Measurements from ENCODE around the gene SH3BGRL2. TPM values are rescaled to one million over a fixed set of nuclear protein-coding genes. Genes with fewer than 3 reads are reported as not detected.

SH3BGRL2 gene
- total RNA-seq, 1 donor from 2014 or later: 0.11 TPM

DNA sequence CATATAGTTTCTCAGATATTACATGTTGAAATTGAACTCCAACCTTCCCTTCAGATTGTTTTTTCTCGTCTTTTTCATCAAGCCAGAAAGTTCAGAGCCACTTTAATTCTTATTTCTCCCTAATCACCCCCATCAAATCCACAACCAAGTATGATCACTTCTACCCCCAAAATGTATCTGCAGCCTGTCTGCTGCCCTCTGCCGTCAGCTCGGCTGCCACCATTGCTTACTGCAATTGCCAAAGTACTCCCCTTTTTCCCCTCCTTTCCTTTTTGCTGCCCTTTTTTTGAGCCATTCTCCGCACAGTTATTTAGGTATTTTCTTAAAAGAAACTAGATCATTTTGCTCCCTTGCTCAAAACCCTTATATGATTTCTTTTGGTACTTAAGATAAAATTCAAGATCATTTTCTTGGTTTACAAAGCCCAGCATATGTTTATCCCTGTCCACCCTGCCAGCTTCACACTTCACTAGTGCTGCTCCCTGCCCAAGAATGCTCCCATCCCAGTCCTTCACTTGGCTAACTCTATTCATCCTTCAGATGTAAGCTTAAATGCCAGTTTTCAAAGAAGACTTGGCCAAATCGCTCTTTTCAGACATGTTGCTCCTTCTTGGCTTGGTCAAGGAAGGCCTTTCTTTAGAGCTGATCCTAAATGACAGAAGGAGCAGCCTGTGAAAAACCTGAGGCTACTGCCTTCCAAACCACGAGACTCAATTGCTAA is 63.7 kb downstream of the SH3BGRL2 start:
- intact Hi-C loops (cut with micrococcal nuclease): no loop called here

DNA sequence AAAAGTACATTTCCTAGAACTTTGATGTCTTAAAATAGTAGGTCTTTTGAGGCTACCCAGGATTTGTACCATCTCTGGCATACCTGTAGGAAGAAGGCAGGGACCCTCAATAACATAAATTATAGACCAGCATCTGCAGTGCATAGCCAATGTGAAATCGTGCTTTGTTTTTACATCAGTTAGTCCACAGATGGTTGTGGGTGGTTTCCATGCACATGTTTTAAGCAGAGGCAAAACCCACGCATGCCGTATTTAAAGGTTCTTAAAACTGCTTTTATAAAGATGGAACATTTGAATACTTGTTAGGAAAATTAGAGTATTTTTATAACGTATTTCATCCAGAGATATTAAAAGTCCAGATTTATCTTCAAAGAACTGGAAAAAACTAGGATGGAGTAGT is 66.3 kb downstream of the SH3BGRL2 start:
- intact Hi-C loops (cut with micrococcal nuclease): no loop called here

DNA sequence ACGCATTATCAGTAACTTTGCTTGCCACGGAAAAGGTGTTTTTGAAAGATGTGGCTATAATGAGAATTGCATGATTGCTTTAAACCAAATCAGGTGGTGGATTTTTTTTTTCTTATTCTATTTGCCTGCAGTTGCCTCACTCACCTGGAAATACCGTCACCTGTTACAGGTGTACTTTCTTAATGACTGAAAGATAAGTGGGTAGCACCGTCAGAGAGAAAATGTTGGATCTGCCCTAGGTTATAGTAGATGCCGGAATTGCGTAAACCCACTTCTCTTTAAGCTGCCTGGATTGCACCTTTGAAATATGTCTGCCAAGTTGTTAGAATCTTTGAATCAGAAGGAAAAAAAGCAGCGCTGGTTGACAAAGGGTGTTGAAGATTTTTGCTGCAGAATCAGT is 68.5 kb downstream of the SH3BGRL2 start:
- intact Hi-C loops (cut with micrococcal nuclease): no loop called here

DNA sequence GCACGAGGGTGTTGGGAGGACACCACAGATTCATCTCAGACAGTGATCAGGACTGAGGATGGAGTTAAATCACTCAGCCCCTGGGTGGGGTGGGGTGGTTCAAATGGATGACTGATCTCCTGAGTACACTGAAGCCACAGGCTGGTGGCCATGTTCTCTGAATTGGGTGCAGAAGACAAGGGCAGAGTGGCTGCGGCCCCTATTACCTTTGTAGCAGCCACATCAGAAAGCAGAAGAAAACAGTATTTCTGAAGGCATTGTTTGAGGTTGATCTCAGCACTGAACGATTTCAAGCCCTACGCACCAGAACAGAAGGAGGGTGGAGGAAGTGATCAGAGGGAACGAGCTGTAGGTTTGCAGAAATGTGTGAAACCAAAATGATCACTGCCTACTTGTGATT is 71.6 kb downstream of the SH3BGRL2 start:
- intact Hi-C loops (cut with micrococcal nuclease): no loop called here

DNA sequence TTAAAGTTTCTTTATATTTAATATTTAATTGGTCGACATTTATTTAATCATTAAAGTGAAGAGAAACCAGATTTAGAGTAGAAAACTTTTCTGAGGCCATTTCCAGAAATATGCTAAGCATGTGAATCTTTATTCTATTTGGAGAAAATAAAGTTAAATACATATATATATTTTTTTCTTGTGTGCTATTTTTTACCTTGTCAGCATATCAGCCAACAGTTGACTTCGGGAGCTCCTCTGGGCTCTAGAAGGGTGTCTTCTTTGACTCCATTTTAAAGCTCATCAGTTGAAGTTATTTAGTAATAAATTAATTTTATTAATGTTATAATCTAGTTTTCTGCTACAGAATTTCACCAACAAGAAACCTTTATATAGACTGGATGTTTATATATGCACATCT is 73.1 kb downstream of the SH3BGRL2 start:
- intact Hi-C loops (cut with micrococcal nuclease): no loop called here

DNA sequence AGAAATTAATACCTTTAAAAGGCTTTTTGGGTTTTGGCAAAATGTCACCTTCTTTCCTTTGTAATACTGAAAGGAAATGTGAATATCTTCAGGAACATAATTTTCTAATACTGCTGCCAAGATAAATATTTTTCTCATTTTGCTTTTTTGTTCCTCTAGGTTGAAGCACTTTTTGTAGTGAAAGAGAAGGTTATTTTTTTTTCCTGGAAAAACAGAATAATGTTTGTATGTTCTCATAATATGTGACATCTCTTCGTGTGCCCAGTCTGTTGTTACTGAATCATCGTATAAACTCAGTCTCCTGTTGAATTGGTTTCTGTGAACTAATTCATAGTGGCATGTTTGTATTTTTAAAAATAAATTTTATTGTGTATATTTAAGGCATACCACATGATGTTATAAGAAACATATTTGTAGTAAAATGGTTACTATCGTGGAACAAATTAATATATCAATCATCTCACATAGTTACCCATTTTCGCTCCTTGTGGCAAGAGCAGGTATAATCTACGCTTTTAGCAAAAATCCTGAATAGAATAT is 74.4 kb downstream of the SH3BGRL2 start:
- intact Hi-C loops (cut with micrococcal nuclease): no loop called here

DNA sequence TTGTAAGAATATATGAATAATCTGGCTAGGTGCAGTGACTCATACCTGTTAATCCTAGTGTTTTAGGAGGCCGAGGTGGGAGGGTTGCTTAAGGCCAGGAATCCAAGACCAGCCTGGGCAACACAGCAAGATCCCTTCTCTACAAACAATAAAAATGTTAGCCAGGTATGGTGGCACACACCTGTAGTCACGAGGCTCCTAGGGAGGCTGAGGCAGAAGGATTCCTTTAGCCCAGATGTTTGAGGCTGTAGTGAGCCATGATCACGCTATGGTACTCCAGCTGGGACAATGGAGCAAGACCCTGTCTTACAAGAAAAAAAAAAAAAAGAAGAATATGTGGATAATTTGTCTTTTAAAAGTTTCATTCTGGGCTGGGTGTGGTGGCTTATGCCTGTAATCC is 75.4 kb downstream of the SH3BGRL2 start:
- intact Hi-C loops (cut with micrococcal nuclease): no loop called here

DNA sequence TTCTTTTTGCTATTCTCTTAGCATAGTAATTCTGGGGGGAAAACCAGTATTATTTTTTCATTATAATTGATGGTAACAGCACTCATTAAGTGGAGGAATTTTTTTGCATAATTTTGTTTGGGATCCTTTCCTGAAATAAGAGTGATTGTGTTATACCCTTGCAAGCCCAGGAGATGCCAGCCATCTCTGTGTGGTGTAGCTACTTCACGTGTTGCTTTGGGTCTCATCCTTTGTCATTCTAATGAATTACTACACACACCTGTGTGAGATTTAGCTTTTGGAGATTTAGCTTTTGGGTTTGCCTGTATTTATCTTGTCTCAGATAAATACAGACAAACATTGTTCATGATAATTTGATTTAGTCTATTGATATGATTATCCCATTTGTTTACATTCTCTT is 76.5 kb downstream of the SH3BGRL2 start:
- intact Hi-C loops (cut with micrococcal nuclease): no loop called here

DNA sequence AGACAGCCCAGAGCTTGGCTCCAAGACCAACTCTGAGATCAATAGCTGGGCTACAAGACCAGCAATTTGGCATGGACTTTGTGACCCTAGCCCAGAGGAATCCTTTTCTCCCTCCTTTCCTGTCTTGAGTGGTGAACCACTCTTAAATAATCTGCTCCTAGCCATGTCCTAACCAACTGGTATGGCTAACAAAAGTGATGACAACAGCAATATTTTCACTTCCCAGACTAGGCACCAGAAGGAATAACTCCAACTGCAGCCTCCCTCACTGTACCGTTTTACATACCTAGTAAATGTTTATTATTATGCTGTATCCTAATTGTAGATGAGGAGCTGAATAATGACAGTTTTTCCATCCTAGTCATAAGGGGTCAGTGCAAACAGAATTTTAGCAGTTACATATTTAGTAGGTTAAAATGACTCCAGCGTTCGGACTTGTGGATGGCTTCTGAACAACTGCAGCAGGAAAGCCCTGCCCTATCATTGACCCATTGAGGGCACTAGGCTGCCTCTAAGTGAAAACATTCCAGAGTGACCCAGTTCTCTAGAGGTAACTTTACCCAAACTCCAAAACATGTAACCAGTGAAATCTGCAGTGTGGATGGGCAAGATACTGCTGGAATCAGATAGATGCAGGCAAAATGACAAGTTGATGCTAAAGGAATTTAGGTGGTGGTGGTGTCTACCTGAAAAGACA is 77.1 kb downstream of the SH3BGRL2 start:
- intact Hi-C loops (cut with micrococcal nuclease): no loop called here

DNA sequence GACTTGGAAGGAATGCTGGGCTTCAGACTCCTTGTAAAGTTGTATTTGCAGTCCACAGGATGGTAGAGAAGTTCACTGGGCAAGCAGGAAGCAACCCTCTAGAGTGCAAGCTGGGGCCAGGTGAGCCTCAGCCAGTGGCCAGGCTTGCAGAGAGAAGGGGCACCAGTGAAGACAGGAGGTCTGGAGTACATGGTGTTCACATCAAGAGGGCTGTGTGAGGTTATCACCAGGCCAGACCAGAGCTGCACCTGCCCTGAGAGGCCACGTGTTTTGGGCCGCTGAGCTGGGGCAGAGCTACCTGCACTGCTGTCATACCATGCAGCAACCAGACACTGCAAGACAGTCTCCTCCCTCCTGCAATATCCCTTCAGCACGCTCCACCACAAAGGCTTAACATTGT is 79.0 kb downstream of the SH3BGRL2 start:
- intact Hi-C loops (cut with micrococcal nuclease): no loop called here

DNA sequence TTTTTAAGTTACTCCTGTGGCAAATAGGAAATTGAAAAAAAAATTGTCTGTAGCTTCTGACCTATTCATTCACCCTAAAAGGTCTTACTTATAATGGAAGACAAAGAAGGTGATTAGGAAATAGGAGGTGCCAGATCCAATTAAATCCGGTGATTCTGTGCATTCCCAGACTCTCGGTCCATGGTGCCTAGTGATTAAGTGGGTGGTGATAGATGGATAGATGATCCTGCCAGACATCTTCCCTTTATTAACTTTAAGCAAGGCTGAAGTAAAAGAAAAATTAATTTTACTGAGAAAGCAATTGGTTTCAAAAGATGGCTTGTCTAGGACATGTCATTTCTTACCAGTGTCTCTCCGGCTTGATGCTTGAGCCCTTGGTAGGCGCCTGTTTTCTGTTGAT is 80.0 kb downstream of the SH3BGRL2 start:
- intact Hi-C loops (cut with micrococcal nuclease): no loop called here

DNA sequence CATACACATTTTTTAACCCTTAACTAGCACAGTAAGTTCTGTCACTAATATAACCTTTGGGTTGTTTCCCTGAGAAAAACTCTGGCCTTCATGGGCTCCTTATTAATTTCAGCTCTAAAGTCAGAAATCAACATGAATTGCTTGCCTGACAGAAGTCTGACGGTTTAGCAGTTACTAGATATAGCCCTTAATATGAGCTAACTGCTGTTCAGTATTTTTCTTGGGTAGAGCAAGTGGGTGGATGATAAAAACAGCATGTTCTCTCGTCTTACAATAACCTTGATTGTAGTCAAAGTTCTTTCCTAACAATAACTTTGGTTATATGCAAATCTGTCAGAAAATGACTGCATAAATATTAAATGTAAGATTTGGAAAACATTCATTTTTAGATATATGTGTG is 81.0 kb downstream of the SH3BGRL2 start:
- intact Hi-C loops (cut with micrococcal nuclease): no loop called here

DNA sequence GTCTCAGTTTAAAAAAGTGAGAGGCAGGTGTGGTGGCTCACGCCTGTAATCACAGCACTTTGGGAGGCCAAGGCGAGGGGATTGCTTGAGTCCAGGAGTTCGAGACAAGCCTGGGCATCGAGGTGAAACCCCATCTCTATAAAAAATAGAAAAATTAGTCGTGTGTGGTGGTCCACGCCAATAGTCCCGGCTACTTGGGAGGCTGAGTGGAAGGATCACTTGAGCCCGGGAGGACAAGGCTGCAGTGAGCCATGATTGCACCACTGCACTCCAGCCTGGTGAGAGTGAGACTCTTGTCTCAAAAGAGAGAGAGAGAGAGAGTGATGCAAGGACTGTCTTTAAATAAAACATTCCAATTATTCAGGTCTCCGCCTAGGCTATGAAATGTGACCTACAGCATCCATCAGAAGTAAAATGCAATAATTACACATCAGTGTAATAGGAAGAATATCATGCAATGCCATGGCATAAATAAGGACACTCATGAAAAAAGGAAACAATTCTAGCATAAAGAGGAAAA is 81.5 kb downstream of the SH3BGRL2 start:
- intact Hi-C loops (cut with micrococcal nuclease): loop anchor here (1.0 kb wide), 1 partner anchor 142 kb away; no protein-coding TSS in a partner anchor

DNA sequence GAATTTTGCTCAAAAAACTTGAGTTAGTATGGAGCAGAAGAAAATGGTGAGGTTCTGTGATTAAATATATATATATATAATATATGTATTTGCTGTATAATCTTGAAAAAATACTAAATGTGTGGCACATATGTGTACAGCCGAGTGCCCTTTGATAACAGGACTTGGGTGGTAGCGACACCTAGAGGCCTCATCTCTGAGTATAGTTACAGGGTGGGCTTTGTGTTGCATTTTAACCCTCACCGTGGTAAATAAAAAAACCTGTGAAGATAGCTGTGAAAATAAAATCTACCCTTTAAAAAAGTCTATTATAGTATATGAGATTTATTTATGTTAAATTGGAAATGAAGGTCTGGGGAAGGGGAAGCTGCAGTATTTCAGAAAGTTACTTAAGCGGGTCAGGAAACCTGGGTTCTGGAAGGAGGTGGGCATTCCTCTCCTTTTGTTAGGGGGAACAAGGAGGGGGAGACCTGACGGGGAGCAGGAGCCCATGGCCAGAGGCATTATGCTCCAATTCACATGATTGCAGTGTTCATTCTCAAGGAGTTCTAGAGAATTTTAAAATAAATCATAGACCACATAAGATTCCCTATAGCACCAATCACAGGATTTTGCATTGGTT is 82.7 kb downstream of the SH3BGRL2 start:
- intact Hi-C loops (cut with micrococcal nuclease): loop anchor here (1.0 kb wide), 1 partner anchor 144 kb away; no protein-coding TSS in a partner anchor

DNA sequence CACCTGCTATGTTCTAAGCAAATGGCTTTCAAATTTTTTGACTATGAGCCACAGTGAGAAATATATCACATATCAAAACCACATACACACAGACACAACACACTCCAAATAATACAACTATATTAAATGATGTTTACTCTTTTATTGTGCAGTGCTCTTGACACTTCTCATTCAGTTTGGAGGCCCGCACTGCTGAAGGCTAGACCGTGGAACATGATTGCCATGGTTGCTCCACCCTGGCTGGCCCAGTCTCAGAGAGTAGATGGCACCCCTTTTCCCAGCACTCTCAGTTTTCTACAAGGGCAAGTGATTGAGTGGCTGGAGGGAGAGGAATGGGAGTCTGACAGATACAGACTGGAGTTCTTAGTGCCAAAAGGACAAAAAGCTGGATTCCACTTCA is 86.9 kb downstream of the SH3BGRL2 start:
- intact Hi-C loops (cut with micrococcal nuclease): no loop called here

DNA sequence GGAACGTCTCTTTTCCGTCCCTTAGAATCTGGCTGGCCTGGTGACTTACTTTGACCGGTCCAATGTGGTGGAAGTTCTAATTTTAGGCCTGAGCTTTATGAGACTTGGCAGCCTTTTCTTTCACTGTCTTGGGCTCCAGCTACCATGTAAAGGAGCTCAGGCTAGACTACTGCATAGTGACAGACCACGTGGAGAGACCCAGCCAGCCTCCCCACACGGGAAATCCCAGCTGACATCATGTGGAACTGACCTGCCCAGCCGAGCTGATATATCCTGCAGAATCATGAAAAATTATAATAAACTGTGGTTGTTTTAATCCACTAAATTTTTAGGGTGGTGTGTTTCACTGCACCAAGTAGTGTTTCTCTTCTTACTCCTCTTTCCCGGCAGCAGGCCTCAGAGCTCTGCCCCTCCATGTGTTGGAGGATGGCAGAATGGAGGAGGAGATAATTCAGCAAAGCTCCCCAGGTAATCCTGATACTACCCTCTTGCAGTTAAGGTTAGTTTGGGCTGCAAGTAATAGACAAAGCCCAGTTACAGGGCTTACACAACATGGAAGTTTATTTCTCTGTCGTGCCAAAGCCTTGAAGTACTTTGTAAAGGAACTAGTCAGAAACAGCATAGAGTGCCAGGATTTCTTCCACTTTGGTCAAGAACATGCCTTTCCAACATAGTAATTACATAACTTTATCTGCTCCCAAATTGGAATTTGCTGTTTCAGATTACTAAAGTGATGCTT is 87.5 kb downstream of the SH3BGRL2 start:
- intact Hi-C loops (cut with micrococcal nuclease): no loop called here

DNA sequence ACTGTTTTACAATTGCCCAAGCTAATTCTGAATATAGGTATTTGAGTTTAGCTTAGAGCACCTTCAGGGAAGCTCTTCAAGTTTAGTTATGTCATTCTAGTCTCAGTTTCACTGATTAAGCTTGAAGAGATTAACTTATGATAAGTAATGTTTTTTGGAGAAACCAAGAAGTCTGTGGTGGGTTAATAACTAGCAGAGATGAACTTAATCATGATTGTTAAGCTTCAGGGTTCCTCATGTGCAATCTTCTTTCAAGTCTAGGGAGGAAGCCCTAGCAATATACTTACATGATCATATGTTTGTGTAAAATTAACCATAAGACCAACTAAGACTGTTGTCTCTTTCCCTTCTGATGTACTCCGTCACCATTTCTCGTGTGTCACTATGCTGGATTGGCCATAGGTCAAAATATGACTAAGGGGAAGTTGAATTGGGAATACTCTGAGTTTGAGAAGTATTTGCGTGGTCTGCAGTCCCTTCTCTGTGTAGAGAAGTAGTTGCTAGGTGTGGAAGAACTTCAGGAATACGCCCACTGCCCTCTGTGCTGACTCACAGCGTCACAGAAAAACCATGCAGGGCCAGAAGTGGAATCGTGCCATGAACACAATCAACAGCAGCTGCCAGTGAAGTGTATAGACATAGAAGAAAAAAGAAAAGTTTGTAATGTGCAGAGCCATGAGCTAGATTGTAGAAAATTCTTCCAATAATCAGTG is 88.3 kb downstream of the SH3BGRL2 start:
- intact Hi-C loops (cut with micrococcal nuclease): no loop called here

DNA sequence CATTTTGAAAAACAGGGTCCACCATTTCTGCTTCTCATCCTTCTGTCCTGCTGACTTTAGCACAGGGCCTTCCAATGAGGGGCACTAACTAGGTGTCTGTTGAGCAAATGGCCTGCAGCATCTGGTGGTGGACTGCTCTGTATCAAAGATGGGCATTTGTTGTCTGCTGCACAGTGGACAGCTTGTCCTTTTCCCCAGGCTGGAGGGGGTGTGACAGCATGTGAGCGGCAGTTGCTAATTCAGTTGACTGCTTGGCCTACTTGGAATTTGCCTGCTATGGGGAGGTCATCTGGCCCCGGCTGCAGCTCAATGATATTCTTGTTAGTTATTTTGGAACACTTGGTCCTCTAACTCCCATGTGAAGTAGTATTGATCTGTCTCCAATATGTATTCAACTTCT is 93.7 kb downstream of the SH3BGRL2 start:
- intact Hi-C loops (cut with micrococcal nuclease): no loop called here

DNA sequence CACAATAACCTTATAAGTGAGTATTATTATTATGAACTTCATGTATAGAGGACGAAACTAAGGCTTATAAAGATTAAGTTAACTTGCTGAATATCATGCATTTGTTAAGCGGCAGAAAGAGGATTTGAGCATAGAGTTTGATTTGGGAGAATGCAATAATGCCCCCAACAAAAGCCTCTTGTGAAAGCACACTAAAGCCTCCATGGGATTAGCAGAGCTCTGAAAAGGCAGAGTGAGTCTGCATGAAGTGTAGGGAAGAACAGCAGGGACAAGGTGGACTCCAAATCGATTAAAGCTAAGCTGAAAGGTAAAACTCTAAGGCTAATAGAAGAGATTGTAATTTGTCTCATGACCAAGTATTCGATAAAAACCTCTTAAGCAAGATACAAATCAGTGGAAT is 100.3 kb downstream of the SH3BGRL2 start:
- intact Hi-C loops (cut with micrococcal nuclease): no loop called here

DNA sequence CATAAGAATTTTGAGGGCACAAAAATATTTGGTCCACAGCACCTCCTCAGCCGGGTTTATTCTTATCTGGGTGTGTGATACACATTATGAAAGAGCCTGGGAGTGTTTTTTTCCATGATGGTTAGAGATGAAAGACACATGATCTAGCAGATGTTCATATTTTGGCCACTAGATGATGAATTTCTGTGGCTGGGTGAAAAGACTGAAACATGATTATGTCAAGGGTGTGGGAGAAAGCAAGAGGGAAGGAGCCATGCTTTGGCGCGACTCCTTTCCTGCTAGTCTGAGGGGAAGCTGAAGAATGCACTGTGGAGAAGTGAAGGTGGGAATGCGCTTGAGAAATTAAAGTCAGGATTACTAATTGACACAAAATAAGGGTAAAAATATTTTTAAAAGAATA is 102.3 kb downstream of the SH3BGRL2 start:
- intact Hi-C loops (cut with micrococcal nuclease): no loop called here

DNA sequence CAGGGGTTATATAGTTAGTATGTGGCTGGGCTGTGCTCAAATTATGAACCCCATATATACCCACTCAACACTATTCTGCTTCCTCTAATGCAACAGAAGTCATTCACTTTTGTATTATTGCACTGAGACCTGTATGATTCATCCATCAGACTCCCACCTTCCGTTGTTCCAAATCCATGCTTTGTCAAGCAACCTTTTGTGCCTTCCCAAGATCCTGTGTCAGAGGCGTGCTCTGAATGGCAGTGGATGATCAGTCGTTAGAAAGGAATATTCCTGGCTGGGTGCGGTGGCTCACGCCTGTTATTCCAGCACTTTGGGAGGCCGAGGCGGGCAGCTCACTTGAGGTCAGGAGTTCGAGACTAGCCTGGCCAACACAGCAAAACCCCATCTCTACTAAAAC is 103.2 kb downstream of the SH3BGRL2 start:
- intact Hi-C loops (cut with micrococcal nuclease): no loop called here
